ENCODE measurements around the gene NMD3. TPM values are rescaled to one million over a fixed set of nuclear protein-coding genes. Genes with fewer than 3 reads are reported as not detected.

Gene NMD3
- total and polyA plus RNA-seq, 11 donors = 20.4 to 74.9 (median 54.8) TPM

GRCh38 chr3:161219495-161219894 lies 1.6 kb upstream of the NMD3 start:
- peaks cover 0 to 34% (median 25%) of the 10 kb centered on the region in 12 donors for H3K4me1 ChIP-seq
- no peak for TF ChIP-seq POLR2A (IDR thresholded peaks at IDR 0.05)
- no peak for TF ChIP-seq CTCF (IDR thresholded peaks at IDR 0.05)
- H3K4me3 ChIP-seq = no peak overlapping the region
- 95 to 98% (median 96%) methylated on average over 4 of the region's 4 CpGs for WGBS, 4 donors
- DNase-seq = no peak
- no peak overlapping the region for H3K27ac ChIP-seq
- peaks cover 0 to 12% (median 0%) of the 10 kb centered on the region in 9 donors for H3K36me3 ChIP-seq
- no peaks in the 10 kb centered on the region for H3K27me3 ChIP-seq
- no peaks in the 10 kb centered on the region for H3K9me3 ChIP-seq
- intact Hi-C loops (cut with DNase I) = loop anchor here in 1 of 10 donors (10.0 kb wide), 1 partner anchor 265 kb away; no protein-coding TSS in a partner anchor
- ATAC-seq = no peak

GRCh38 chr3:161221806-161222600 lies 892 bp downstream of the NMD3 start:
- DNase-seq (peak in 2 of 5 donors; percentile 30 to 58), ATAC-seq (peak in 2 of 4 donors; percentile 35 to 49)
- H3K27ac ChIP-seq = peak overlapping the region; percentile 82 to 99 (median 91)
- peaks cover 6 to 54% (median 36%) of the 10 kb centered on the region in 12 donors for H3K4me1 ChIP-seq
- 5 to 6% (median 5%) methylated on average over 19 of the region's 19 CpGs for WGBS, 4 donors
- H3K36me3 ChIP-seq = peaks cover 0 to 37% (median 23%) of the 10 kb centered on the region in 9 donors
- peak overlapping the region; percentile 66 to 96 (median 80) for H3K4me3 ChIP-seq
- TF ChIP-seq POLR2A (IDR thresholded peaks at IDR 0.05) (no peak), CTCF (IDR thresholded peaks at IDR 0.05) (no peak)
- no peaks in the 10 kb centered on the region for H3K9me3 ChIP-seq
- intact Hi-C loops (cut with DNase I) = loop anchor here in 6 of 10 donors (1.0 to 10.0 kb wide), 7 partner anchors 115 to 467 kb away; partner anchors contain the start of genes B3GALNT1 (in 3 of the 6) and PPM1L (in 1 of the 6)
- H3K27me3 ChIP-seq = no peaks in the 10 kb centered on the region

- no peak for DNase-seq
- WGBS, 4 donors = 11 to 31% (median 21%) methylated on average over 2 of the region's 2 CpGs
- no peak for ATAC-seq
- intact Hi-C loops (cut with DNase I) = loop anchor here in 6 of 10 donors (5.0 to 10.0 kb wide), 5 partner anchors 115 to 465 kb away; partner anchors contain the start of genes B3GALNT1 (in 3 of the 6) and PPM1L (in 1 of the 6)
- H3K9me3 ChIP-seq = no peaks in the 10 kb centered on the region
- no peaks in the 10 kb centered on the region for H3K27me3 ChIP-seq
- peak overlapping the region; percentile 66 to 96 (median 80) for H3K4me3 ChIP-seq
- peaks cover 0 to 43% (median 29%) of the 10 kb centered on the region in 9 donors for H3K36me3 ChIP-seq
- TF ChIP-seq CTCF (IDR thresholded peaks at IDR 0.05) (no peak), POLR2A (IDR thresholded peaks at IDR 0.05) (no peak)
- peaks cover 6 to 54% (median 36%) of the 10 kb centered on the region in 12 donors for H3K4me1 ChIP-seq
- H3K27ac ChIP-seq = peak overlapping the region in 3 of 12 donors; percentile 88 to 98 (median 94)
These were observed 1.6 kb downstream of the NMD3 start for GRCh38 chr3:161222662-161223061.

- TF ChIP-seq CTCF (IDR thresholded peaks at IDR 0.05) (no peak), POLR2A (IDR thresholded peaks at IDR 0.05) (no peak)
- Histone ChIP-seq H3K4me3 (no peak overlapping the region), H3K27me3 (no peaks in the 10 kb centered on the region), H3K27ac (no peak overlapping the region), H3K4me1 (peaks cover 6 to 58% (median 36%) of the 10 kb centered on the region in 12 donors), H3K36me3 (peaks cover 0 to 65% (median 50%) of the 10 kb centered on the region in 9 donors), H3K9me3 (no peaks in the 10 kb centered on the region)
- DNase-seq (no peak), ATAC-seq (no peak)
- intact Hi-C loops (cut with DNase I) = loop anchor here in 6 of 10 donors (5.0 to 10.0 kb wide), 5 partner anchors 117 to 467 kb away; partner anchors contain the start of genes B3GALNT1 (in 3 of the 6) and PPM1L (in 1 of the 6)
- WGBS, 4 donors = 88 to 91% (median 89%) methylated on average over 8 of the region's 8 CpGs
These were observed 3.7 kb downstream of the NMD3 start for GRCh38 chr3:161224786-161225185.

All from heart left ventricle (tissue), 16 donors.